ENCODE measurements around the gene KCTD8.

Gene KCTD8

GRCh38 chr4:44448521-44449461 lies at the start of gene KCTD8:
KCTD8 (minus strand) TSS chr4:44448809.
- peak; percentile 37 to 61 (median 55) for DNase-seq (ENCODE audit: low read depth in 2 of 3, low spot score in 1 of 3)

GRCh38 chr4:44494810-44495701 lies 46.4 kb upstream of the KCTD8 start:
- DNase-seq (ENCODE audit: low read depth in 2 of 3, low spot score in 1 of 3), result no peak

GRCh38 chr4:44493924-44494323 lies 45.3 kb upstream of the KCTD8 start:
- DNase-seq (ENCODE audit: low read depth in 2 of 3, low spot score in 1 of 3), result no peak

DNA sequence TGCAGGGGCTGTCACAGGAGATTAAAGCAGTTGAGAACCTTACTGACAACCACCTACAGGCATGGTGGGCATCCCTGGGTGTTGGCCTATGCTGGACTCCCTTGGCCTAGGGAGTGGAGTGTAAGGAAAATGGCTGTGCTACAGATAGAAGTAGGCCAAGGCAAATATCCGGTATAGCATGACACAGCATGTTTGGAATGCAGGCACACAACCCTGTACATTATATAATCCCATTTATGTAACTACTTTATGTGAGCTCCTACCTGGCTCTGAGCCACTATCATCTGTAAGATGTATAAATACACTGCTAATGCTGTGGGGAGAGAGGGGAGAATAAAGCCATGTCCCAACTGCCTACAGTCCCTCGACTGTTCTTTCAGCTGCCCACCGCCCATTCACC lies 38.7 kb upstream of the KCTD8 start:
- no peak for DNase-seq (ENCODE audit: low read depth in 2 of 3, low spot score in 1 of 3)

- no peak for DNase-seq (ENCODE audit: low read depth in 2 of 3, low spot score in 1 of 3)
Measured at GRCh38 chr4:44479731-44480130, 31.1 kb upstream of the KCTD8 start.

GRCh38 chr4:44462259-44462658 lies 13.7 kb upstream of the KCTD8 start:
- DNase-seq (ENCODE audit: low read depth in 2 of 3, low spot score in 1 of 3), result no peak

DNA sequence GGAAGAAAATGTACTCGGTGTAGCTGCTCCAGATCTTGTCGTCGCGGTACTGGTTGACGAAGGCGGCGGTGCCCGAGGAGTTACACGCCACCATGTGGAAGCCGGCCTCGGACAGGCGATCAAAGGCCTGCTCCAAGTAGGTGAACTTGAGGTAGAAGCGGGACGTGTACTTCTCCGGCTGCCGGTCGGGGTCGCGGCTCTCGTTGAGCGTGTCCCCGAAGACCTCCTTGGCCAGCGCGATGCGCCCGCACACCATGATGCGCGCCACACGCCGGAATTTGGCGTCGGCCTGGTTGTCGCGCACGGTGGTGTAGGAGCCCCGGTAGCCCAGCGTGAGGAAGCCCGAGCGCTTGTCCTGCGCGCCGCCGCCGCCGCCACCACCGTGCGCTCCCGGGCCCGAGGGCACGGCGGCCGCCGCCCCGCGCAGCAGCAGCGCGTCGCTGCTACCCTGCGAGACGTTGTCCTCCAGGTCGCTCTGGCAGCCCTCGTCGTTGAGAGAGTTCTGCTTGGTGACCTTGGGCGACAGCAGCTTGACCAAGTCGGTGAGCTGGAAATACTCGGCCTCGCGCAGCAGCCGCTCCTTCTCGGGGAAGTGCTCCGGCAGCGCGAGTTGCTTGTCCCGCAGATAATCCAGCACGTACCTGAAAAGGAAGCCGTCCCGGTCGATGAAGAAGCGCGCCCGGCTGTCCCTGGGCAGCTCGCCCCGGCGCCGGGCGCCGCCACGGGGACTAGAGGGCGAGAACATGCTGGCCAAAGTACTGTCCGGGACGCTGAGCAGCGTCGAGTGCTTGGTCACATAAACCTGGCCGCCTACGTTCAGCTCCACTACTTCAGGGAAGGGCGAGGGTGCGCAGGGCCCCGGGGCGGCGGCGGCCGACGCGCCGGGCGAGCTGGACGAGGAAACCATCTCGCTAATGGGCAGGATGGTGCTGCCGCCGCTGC lies 775 bp downstream of the KCTD8 start:
- DNase-seq (ENCODE audit: low read depth in 2 of 3, low spot score in 1 of 3), result no peak

GRCh38 chr4:44446801-44447562 lies 1.6 kb downstream of the KCTD8 start:
- DNase-seq (ENCODE audit: low read depth in 2 of 3, low spot score in 1 of 3), result no peak

DNA sequence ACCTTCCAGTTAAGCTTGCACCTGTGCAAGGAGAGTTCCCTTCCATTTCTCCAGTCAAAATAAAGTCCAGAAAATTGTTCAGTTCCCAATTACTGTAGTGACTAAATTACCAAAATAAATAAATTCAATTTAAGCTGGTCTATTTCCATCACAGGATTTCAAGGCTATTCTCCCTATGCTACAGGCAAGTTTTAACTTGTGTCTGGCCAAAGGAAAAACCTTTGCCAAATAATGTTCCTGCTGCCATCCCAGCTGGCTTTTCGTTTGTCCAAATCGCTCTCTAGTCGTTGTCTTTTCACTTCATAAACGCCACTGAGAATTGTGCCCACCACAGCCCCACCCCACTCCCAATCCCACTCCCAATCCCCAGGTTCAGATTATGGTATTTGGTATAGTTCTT lies 2.4 kb downstream of the KCTD8 start:
- DNase-seq (ENCODE audit: low read depth in 2 of 3, low spot score in 1 of 3), result no peak

GRCh38 chr4:44438687-44439086 lies 9.9 kb downstream of the KCTD8 start:
- DNase-seq (ENCODE audit: low read depth in 2 of 3, low spot score in 1 of 3), result no peak

- DNase-seq (ENCODE audit: low read depth in 2 of 3, low spot score in 1 of 3), result no peak
Measured at GRCh38 chr4:44434247-44434646, 14.4 kb downstream of the KCTD8 start.

- DNase-seq (ENCODE audit: low read depth in 2 of 3, low spot score in 1 of 3), result no peak
Measured at GRCh38 chr4:44425614-44426208, 22.9 kb downstream of the KCTD8 start.

- DNase-seq (ENCODE audit: low read depth in 2 of 3, low spot score in 1 of 3), result no peak
Measured at GRCh38 chr4:44422912-44423311, 25.7 kb downstream of the KCTD8 start.

DNA sequence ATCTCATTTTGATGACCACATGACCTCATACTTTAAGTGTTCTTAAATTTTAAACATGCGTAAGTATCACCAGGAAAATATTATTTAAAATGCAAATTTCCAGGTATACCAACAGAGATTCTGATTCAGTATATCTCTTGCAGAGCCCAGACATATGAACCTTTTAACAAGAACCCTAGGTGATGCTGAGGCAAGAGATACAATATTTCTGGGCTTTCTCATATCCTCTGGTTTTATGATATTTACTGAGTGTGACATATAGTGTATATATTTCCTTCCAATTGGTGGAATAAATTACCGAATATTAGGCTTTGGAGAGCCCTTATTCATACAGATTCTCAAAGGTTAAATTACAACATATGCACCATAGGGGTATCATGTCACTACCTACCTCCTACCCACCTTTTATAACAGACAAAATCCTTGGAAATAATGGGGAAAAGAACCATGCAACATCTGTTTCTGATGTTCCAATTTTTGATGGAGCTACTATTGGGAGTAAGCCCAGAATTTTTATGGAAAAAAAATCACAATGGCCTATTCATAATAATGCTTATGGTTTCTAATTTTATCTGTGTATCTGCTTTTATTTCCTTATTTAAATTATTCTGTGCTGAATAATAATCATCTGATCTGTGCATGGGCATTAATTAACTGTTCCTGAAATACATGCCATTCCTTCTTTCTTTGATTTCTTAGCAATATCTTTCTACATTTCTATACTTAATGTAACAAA lies 27.1 kb downstream of the KCTD8 start:
- DNase-seq (ENCODE audit: low read depth in 2 of 3, low spot score in 1 of 3), result no peak

GRCh38 chr4:44415251-44415650 lies 33.4 kb downstream of the KCTD8 start:
- DNase-seq (ENCODE audit: low read depth in 2 of 3, low spot score in 1 of 3), result no peak

GRCh38 chr4:44368413-44369167 lies 80.0 kb downstream of the KCTD8 start:
- DNase-seq (ENCODE audit: low read depth in 2 of 3, low spot score in 1 of 3), result no peak

- no peak for DNase-seq (ENCODE audit: low read depth in 2 of 3, low spot score in 1 of 3)
Measured at GRCh38 chr4:44354172-44354571, 94.4 kb downstream of the KCTD8 start.

DNA sequence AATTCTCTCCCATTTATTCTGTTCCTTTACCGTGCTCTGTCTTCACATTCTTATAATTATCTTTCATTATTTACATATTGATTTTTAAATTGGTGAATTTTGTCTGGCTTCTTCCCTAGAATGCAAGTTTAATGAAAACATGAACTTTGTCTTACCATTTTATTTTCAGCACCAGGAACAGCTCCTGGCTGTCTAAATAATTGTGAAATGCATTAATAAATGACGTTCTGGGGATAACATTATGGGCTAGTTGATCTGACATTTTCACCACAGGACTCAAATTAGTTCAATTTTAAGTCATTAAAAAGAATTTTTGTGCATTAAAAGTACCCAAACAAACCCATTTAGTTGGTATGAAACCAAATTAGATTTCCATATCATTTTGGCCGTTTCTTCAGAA lies 97.5 kb downstream of the KCTD8 start:
- no peak for DNase-seq (ENCODE audit: low read depth in 2 of 3, low spot score in 1 of 3)
